GM18873 (cell line): ENCODE measurements around the gene GRM7.

Experiments used
- ATAC-seq: cut with Tn5 transposase; IDR thresholded peaks from one replicate; pipeline ENCODE4 v1.9.1; 2021; ENCODE audit warnings: mild to moderate bottlenecking, moderate library complexity, moderate number of reproducible peaks; ENCODE audit not compliant: unreplicated experiment, low FRiP score

GRM7 gene

DNA sequence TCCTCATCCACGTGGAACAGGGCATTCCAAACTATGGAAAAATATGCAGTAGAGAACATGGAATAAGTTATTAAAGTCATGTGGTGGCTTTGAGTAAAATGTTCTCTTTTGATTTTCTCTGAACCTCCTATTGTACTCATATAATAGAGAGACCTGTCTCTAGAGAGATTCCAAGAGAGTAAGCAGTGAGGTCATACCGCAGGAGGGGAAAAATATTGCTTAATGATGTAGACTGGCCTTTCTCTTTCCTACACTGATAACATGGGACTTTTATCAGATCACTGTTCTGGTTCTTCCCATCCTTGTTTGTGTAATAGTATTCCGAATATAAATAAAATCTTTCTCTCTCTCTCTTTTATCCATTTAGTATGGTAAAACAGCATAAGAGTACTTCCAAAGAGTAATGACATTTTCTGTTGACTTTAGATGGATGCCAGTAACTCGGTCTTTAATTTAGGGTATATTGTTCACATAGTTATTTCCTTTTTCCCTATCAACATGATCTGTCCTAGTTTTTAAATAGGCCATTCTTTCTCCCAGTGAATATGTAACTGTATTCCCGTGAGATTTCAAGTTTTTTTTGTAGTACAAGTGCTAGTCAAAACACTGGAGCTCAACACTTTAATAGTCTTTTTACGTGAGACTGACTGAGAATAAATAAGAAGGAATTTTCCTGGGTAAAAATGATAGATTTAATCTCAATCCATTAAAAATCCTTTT, 826.7 kb downstream of the GRM7 start:
- ATAC-seq: no peak

DNA sequence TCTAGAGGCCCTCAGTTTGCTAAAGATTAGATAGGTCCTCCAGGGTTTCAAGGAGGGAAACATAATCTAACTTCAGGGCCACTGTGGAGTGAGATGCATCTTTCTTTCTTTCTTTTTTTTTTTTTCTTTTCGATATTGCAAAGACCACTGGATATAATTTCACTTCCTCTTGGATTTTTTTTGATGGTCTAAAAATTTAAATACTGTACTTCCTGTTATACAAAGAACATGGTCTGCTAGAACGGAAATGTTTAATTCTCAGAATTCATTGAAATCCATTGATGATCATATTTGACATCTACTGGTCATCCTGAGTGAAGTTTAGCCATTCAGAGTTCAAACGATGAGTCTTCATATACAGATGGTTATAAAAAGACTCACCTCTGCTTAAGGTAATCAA, 832.0 kb downstream of the GRM7 start:
- ATAC-seq: no peak

DNA sequence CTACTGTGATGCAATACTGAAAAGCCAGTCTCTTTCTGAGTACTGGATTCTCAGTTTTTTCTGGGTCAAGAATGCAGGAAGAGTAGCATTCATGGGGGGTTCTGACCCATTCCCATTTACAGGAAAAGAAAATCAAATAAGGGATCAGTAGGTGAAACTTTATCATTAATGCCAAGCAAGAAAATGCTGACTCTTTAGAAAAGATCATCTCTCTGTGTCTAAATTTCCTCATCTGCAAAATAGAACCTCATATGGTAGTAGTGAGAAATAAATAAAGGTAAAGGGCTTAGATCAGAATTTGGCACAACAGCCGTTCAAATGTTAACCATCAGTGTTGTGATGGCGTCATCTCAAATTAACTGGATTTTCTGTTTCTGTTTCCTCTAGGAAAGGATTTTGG, 833.1 kb downstream of the GRM7 start:
- ATAC-seq: no peak

DNA sequence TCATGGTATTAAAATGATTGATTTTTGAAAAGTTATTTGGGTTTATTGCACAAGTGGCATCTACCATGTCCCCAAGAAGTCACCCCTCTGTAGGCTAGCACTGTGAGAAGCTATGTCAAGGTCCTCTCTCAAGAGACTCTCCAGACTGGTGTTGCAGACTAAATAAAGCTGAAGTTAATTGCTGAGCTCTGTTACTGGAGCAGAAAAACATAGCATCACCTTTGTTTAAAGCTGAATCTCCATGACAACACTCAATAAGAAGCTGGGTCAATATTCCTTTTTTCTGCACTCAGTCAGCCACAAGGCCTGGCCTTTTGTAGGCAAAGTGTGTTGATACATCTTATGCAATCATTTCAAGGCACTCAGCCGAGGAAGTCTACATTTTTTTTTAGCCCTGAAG, 834.1 kb downstream of the GRM7 start:
- no peak for ATAC-seq

DNA sequence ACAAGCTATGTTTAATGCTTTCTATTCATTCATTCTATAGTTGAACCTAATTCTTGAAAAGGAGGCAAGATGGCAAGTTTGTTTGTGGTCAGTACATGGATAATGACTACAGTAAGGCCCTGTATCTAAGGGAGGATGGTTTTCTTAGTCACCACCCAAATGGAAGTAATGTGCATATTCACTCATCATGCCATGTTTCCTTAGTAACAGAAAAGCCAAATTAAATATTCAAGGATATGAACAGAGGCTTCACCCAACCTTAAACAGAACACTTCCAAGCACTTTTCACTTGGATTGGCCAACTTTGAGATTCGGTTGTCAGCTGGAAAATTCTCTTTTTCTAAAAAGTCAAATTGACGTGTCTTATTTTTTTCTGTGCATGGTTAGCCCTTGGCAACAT, 835.4 kb downstream of the GRM7 start:
- ATAC-seq: no peak

DNA sequence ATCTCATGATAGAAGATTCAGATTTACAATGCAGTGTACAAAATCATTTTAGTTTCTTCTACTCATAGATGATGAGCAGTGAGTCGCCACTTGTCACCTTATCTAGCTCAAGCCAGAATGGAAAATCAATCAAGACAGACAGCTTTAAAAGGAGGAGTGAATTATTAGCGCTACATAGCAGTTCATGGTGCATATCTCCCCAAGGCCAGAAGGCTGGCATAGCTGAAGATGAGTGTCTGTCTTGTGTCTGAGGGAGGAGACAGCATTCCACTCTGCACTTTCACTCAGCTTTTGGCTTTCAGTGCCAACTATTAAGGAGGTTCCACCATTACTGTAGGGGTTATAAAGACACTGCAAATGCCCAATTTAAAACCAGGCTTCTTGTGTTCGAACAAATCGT, 836.6 kb downstream of the GRM7 start:
- ATAC-seq: no peak

DNA sequence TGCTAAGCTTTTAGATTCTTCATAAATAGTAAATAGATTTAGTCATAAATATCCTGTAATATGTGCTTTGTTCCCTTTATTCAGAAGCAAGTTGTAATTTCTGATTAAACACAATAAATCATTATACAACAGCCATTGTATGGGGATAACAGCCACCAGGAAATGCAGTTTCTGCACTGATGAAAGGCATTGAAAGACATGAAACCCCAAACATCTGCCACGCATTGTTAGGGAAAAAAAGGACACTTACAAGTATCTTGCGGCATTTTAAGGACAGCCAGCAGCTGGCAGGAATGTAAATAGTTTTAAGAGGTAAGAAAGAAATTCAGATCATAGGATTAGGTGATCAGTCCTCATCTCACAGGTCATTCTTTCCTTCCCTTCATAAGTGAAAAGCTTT, 839.6 kb downstream of the GRM7 start:
- ATAC-seq: no peak

DNA sequence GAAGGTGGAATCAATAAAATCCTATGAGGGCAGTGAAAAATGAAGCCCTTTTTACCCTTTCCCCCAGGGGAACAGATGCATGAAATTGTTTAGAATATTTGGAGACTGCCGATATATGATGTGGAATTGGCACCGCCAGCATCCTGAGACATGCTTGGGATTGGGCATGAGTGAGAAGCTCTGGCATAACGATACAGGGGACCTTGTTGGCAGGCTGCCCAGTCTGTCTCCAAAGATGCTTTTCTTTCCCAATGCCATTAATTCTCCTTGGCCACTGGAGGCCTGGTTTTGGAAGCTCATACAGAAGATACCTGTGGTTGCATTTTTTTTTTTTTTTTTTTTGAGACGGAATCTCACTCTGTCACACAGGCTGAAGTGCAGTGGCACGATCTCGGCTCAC, 840.1 kb downstream of the GRM7 start:
- no peak for ATAC-seq

DNA sequence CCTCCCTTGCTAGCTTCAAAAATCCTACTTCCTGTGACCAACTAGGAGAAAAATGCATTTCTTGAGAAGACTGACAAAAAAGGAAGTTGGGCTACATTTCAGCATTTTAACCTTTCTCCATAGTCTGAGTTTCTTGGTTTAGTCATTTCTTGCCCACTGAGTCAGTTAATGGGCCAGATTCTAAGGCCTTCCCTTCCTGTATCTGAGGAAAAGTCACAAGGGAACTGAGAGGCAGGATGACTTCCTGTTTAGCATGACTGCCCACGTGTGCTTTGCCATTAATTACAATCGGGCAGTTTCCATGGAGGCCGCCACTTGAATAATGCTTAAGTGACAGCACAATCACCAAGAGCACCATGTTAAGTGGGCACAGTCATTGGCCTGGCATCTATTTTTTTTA, 846.3 kb downstream of the GRM7 start:
- ATAC-seq: no peak

DNA sequence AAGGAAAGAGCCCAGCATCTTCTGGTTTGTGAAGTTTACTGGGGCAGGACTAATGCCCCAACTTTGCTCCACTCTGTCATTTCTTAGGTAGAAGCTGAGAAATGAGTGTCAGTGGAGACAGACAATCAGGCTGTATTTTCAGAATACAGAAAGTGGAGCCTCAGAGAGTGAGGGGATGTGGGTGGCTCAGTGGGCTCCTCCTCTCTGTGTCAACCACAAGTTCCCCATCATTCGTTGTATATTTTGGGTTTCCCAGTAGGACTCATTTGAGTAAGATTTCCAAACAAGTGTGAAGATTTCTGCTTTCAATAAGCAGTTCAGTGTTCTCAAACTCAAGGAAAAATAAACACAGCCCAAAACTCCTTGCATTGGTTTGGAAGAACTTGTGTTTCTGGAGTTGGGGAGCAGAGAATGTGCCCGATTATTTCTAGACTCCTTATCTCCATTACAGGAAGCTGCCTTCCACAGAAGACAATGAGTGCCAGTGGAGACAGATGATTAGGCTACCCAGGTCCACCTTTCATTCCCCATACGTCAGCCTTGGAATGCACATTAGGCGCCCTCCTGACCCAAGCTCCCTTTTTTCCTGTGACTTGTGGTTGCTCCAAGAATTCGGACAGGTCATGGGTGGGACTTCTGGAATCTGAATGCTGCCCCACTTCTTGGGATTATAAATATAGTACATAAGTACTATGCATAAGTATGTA, 848.6 kb downstream of the GRM7 start:
- ATAC-seq: no peak

DNA sequence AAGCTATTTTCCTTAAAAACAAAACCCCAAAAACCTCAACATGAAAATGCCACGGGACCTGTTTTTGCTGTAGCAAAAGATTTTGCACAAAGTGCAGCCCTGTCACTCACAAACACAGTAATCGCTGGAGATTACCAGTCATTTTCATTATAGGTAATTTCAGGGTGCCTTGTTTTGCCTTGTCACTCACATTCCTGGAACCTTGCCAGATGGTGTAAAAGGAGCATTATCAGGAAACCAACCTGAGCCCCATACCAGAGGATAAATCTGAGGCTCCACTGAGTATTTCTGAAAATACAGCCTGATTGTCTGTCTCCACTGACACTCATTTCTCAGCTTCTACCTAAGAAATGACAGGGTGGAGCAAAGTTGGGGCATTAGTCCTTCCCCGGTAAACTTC, 849.4 kb downstream of the GRM7 start:
- ATAC-seq: no peak

DNA sequence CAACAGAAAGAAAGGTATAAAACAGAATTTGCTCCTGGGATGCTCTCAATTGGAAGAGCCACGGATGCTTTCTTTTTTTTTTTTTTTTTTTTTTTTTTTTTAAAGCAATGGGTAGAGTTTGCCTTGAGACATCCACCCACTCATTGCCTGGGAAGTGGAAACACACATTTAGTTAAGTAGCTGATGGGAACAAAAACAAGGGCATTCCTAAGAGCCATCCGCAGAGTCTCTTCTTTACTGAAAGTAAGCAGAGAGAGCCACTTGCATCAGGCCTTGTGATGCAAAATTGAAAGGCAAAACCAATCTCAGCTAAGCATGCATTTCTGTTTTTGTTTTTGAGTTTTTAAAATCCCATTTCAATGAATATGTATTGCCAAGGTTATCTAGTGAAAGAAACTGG, 852.8 kb downstream of the GRM7 start:
- ATAC-seq: no peak

DNA sequence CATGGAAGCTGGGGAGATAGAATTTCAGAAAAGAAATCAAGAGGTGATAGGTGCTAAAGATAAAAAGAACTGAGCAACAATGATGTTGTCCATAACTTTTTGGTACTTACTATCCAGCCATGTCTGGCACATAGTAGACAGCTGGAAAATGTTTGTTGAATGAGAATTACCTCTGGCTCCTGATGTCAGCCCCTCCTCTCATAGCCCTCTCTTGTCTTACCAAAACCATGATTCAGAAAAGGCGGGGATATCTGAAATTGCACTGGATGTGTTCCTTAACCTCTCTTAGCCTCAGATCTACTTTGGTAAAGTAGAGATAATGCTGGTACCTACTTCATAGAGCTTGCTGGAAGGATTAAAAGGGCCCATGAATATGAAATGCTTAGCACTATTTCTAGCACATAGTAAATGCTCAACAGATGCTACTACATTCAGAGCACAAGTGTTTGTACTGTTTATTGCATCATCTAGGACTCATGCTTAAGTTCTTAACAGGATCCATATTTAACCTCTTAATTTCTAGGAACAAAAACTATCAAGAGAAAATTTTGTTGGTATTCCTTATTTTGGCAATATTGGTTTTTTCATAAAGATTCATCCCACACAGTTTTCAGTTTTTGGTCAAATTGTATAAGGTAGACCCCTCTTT, 859.9 kb downstream of the GRM7 start:
- ATAC-seq: no peak

DNA sequence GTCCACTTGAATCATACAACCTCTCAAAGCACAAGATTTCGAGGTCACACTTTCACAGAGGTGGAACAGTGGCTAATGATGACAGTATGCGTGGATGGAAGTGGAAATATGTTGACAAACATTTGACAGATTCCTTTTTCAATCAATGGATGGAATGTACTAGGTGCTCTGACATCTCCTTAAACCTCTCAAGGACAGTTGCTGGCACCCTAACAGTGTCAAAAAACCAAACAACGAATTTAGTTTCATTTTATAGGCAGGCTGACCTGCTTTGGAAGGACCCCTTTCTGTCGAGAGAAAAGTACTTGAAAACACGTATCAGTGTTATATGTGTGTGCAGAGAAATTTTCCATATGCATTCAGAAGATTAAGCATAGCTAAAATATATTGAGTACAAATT, 861.0 kb downstream of the GRM7 start:
- no peak for ATAC-seq

DNA sequence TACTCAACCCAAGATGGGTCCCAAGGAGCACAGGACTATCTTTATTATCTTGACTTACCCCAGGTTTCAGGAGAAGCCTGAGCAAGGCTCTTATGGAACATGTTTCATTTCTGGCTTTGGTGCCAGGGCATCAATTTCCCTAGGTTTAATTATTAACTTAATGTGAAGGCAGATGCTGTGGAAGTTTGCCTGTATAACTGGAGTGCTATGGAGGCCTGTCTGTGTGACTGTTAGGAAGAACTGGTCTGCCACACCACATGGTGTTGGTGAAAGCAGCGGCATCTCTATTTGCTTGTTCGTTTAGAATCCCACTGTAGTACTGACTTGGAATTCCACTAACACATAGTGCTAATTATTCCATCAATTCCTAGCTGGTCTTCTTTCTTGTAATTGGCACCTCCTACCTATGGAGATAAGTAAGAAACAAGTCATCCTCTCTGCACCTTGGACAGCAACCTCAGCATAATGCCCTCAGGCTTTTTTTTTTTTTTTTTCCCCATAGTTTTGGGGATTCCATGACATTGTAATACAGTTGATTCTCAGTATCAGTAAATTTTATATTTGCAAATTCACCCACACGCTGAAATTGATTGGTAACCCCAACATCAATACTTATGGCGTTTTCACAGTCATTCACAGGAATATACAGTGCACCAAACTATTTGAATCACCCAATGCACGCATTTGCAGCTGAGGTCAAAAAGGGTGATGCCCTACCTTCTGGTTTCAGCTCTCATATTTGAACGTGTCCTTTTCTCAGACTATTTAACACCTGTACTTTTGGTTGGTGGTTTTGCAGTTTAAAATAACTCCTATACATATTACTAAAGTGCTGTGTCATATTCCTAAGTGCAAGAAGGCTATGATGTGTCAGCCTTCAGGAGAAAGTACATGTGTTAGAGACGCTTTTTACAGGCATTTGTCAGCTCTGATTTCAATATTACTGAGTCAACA, 867.9 kb downstream of the GRM7 start:
- no peak for ATAC-seq

DNA sequence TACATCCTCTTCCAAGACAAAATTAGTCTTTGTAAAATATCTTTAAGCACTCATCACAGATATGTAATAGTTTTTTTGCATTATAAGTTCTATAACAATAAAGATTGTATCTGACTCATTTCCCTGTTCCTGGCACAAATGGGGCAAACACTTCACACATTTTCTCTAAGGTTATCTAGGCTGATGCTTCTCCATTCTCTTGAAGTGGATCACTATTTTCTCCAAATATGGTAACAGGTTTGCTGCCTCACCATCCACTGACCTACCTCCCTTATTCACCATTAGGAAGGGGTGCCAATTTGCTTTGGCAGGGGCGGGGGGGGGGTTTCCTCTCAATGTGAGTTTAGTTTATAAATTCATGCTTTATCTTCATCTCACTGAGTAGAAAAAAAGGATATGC, 873.0 kb downstream of the GRM7 start:
- no peak for ATAC-seq

DNA sequence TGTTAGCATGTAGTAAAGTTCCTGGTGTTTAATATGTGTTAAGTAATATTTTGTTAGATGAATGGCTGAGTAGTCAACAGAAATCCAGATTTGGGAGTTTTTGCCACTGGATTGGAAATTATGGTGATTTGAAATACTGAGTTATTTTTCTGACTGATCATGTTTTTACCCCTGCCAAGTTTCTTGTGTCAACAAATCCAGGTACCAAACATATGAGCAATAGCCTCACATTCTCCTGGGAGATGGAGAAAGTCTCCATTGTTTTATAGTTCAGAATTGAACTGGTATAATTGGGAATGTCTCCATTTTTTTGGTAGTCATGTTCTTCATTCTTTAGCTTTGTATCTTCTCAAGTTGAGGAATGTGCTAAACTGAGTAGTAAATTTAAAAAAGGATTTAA, 873.5 kb downstream of the GRM7 start:
- no peak for ATAC-seq

DNA sequence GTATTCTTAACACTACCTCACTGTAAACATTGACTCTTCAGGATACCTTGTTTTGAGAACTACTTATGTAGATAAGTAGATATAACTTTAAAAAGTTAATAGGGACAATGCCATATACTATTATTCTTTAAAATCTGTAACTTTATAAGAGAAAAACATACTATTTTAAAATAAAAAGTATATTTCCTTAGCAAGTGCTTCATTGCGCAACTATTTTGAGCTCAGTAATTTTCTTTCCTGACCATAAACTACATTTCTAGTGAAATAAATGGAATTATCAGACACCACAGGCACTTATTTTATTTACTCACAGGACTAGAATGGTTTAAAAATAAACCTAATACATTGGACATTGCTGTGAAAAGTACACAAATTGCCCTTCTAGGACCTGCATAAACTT, 876.3 kb downstream of the GRM7 start:
- no peak for ATAC-seq

DNA sequence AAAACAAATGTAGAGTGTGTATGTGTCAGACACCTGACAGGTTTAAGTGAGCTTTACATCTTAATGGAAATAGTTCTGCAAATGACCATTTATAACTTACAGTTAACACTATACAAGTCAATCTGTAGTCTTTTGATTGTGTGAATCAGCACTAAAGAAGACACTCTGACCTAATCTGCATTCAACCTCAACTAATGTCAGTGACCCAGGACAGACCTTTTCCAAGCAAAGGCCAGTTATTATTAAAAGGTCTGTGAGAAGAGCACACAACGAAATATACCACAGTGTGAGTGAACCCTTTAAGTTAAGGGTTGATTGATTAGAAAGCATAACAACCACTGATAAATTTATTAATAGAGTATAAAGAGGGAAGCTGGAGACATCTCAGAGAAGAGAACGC, 878.8 kb downstream of the GRM7 start:
- no peak for ATAC-seq

DNA sequence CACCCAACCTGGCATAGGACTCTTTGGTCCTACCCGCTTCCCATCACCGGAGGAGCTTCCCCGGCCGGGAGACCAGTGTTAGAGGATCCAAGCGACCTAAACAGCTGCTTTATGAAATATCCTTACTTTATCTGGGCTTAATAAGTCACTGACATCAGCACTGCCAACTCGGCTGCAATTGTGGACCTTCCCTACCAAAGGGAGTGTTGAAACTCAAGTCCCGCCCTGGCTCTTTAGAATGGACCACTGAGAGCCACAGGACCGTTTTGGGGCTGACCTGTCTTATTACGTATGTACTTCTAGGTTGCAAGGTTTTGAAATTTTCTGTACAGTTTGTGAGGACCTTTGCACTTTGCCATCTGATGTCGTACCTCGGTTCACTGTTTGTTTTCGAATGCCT, 879.5 kb downstream of the GRM7 start:
- no peak for ATAC-seq

DNA sequence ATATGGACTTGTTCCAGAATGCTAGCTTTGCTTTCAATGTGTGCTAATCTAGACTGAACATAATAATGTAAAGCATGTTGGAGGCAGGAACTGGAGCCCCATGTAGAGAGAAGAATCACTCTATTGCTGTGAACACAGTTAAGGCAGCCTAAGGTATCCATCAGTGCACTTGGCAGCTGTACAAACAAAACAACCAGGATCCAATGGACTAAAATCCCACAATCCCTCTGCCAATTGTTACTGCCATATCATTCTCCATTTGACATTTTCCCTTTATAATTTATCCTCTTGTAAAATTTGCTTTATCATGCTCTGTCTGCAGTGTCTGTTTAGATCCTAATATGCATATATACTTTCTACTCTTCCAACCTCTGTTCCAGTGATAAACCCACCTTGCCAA, 883.9 kb downstream of the GRM7 start:
- no peak for ATAC-seq
